SK-N-SH treated with all-trans-retinoic acid at 6 μM for 48 hours (cell line): ENCODE results near the gene DPF3.

Source experiments
- ATAC-seq: fragments of 200-7000 bp; cut with Tn5 transposase; 3 replicates; pipeline ENCODE4 v1.9.1; 2020; ENCODE audit warnings: mild to moderate bottlenecking, moderate library complexity
- ARNTL ChIP-seq: fragments of 450-650 bp; formaldehyde crosslinking; IDR thresholded peaks from 2 replicates; pipeline ENCODE4 v1.5.0; 2020; ENCODE audit warnings: low read depth, mild to moderate bottlenecking, moderate library complexity, borderline replicate concordance
- BACH2 ChIP-seq: fragments of 250-450 bp; sonication (Bioruptor Pico); IDR thresholded peaks from 2 replicates; pipeline ENCODE4 v1.9.0; 2021; ENCODE audit warnings: mild to moderate bottlenecking, borderline replicate concordance
- CREB5 ChIP-seq: fragments of 250-450 bp; sonication (Bioruptor Pico); IDR thresholded peaks from 2 replicates; pipeline ENCODE4 v1.5.1; 2020; ENCODE audit warnings: low read depth, mild to moderate bottlenecking, moderate library complexity
- ESRRG ChIP-seq: fragments of 250-450 bp; sonication (Bioruptor Pico); IDR thresholded peaks from 2 replicates; pipeline ENCODE4 v1.6.1; 2021; ENCODE audit warnings: mild to moderate bottlenecking
- GLIS3 ChIP-seq: fragments of 250-450 bp; sonication (Bioruptor Pico); IDR thresholded peaks from 2 replicates; pipeline ENCODE4 v1.5.0; 2020; ENCODE audit warnings: mild to moderate bottlenecking, moderate library complexity
- POU6F1 ChIP-seq: fragments of 250-450 bp; sonication (Bioruptor Pico); IDR thresholded peaks from 2 replicates; pipeline ENCODE4 v1.8.0; 2021; ENCODE audit warnings: low read depth, mild to moderate bottlenecking, moderate library complexity, borderline replicate concordance
- PPARA ChIP-seq: fragments of 250-450 bp; sonication (Bioruptor Pico); IDR thresholded peaks from 2 replicates; pipeline ENCODE4 v1.5.0; 2020; ENCODE audit warnings: mild to moderate bottlenecking, borderline replicate concordance
- RARB ChIP-seq: fragments of 250-450 bp; sonication (Bioruptor Pico); IDR thresholded peaks from 2 replicates; pipeline ENCODE4 v1.8.0; 2021; ENCODE audit warnings: mild to moderate bottlenecking, moderate library complexity
- SNAI2 ChIP-seq: fragments of 250-450 bp; sonication (Bioruptor Pico); IDR thresholded peaks from 2 replicates; pipeline ENCODE4 v1.5.0; 2020; ENCODE audit warnings: mild to moderate bottlenecking, moderate library complexity
- TCF4 ChIP-seq: fragments of 250-450 bp; sonication (Bioruptor Pico); IDR thresholded peaks from 2 replicates; pipeline ENCODE4 v1.8.0; 2021; ENCODE audit warnings: mild to moderate bottlenecking, moderate library complexity, borderline replicate concordance
- TSHZ2 ChIP-seq: fragments of 250-450 bp; sonication (Bioruptor Pico); IDR thresholded peaks from 2 replicates; pipeline ENCODE4 v1.5.0; 2020; ENCODE audit warnings: mild to moderate bottlenecking, moderate library complexity
- ZC3H10 ChIP-seq: fragments of 250-450 bp; sonication (Bioruptor Pico); IDR thresholded peaks from 2 replicates; pipeline ENCODE4 v1.5.1; 2021; ENCODE audit warnings: mild to moderate bottlenecking, moderate library complexity
- ZFP30 ChIP-seq: fragments of 450-650 bp; formaldehyde crosslinking; IDR thresholded peaks from 2 replicates; pipeline ENCODE4 v1.5.0; 2022; ENCODE audit warnings: mild to moderate bottlenecking, moderate library complexity
- ZNF70 ChIP-seq: fragments of 450-650 bp; formaldehyde crosslinking; IDR thresholded peaks from 2 replicates; pipeline ENCODE4 v1.5.0; 2020; ENCODE audit warnings: mild to moderate bottlenecking, moderate library complexity

Gene DPF3

GRCh38 chr14:72607386-72608130 lies 286.3 kb downstream of the DPF3 start:
- TF ChIP-seq ZFP30 (no peak), SNAI2 (no peak), ESRRG (CRISPR knock-in tag) (no peak), ZC3H10 (no peak), TSHZ2 (CRISPR knock-in tag) (no peak)
- no peak for ATAC-seq

- no peak for ATAC-seq
- TF ChIP-seq ZNF70 (CRISPR knock-in tag), result no peak
- TF ChIP-seq TCF4 (CRISPR knock-in tag), result no peak
- TF ChIP-seq SNAI2, result no peak
- no peak for TF ChIP-seq ZC3H10
- TF ChIP-seq POU6F1 (CRISPR knock-in tag), result no peak
- no peak for TF ChIP-seq BACH2 (CRISPR knock-in tag)
- no peak for TF ChIP-seq GLIS3 (CRISPR knock-in tag)
- no peak for TF ChIP-seq PPARA (CRISPR knock-in tag)
Observed at GRCh38 chr14:72606879-72607278, 287.0 kb downstream of the DPF3 start.

- TF ChIP-seq ARNTL (CRISPR knock-in tag), result no peak
- TF ChIP-seq CREB5, result no peak
- no peak for TF ChIP-seq RARB (CRISPR knock-in tag)
- TF ChIP-seq PPARA (CRISPR knock-in tag), result no peak
- TF ChIP-seq ZC3H10, result no peak
- ATAC-seq, result no peak
Observed at GRCh38 chr14:72605921-72606220, 288.0 kb downstream of the DPF3 start.

GRCh38 chr14:72605096-72605920 lies 288.6 kb downstream of the DPF3 start:
- no peak for ATAC-seq
- TF ChIP-seq POU6F1 (CRISPR knock-in tag) (no peak), TCF4 (CRISPR knock-in tag) (no peak), PPARA (CRISPR knock-in tag) (no peak)

GRCh38 chr14:72604133-72604532 lies 289.8 kb downstream of the DPF3 start:
- TF ChIP-seq TCF4 (CRISPR knock-in tag) (no peak), ZNF70 (CRISPR knock-in tag) (no peak), RARB (CRISPR knock-in tag) (no peak), ZFP30 (no peak), TSHZ2 (CRISPR knock-in tag) (no peak), ARNTL (CRISPR knock-in tag) (no peak)
- TF ChIP-seq, all 23 proteins: peak for 0
- no peak for ATAC-seq
